Measurements from ENCODE around the gene CCND3. TPM values are rescaled to one million over a fixed set of nuclear protein-coding genes. Genes with fewer than 3 reads are reported as not detected.

Gene CCND3
- total RNA-seq (100 to 1,000 TPM; 148 to 153 TPM), polyA plus RNA-seq (ENCODE audit: insufficient read length in 6 of 6) (10 to 100 TPM; 37.5 to 50.3 (median 44.8) TPM)
- long read RNA-seq, donor 1, transcript CCND3-203 (5 exons, 2,085 nt): major isoform, 24 of 53 reads
- long read RNA-seq, donor 1, transcript CCND3-205 (4 exons, 1,843 nt): minor isoform, 13 of 53 reads
- long read RNA-seq, donor 1, transcript CCND3-202 (5 exons, 2,133 nt): minor isoform, 8 of 53 reads
- long read RNA-seq, donor 1, partial matches to known transcripts: 8 of 53 reads
- long read RNA-seq, donor 1, other reads (novel, unspliced or antisense): 0 of 53 reads
- long read RNA-seq, donor 2, transcript CCND3-203 (5 exons, 2,085 nt): major isoform, 6 of 16 reads
- long read RNA-seq, donor 2, partial matches to known transcripts: 5 of 16 reads
- long read RNA-seq, donor 2, other reads (novel, unspliced or antisense): 0 of 16 reads
- long read RNA-seq, donor 3, transcript CCND3-202 (5 exons, 2,133 nt): major isoform, 5 of 13 reads
- long read RNA-seq, donor 3, partial matches to known transcripts: 0 of 13 reads
- long read RNA-seq, donor 3, other reads (novel, unspliced or antisense): 0 of 13 reads
- long read RNA-seq, donor 4, transcript CCND3-202 (5 exons, 2,133 nt): minor isoform, 29 of 157 reads
- long read RNA-seq, donor 4, transcript CCND3-216 (3 exons, 576 nt): minor isoform, 5 of 157 reads
- long read RNA-seq, donor 4, transcript CCND3-205 (4 exons, 1,843 nt): minor isoform, 20 of 157 reads
- long read RNA-seq, donor 4, transcript CCND3-203 (5 exons, 2,085 nt): major isoform, 69 of 157 reads
- long read RNA-seq, donor 4, partial matches to known transcripts: 8 of 157 reads
- long read RNA-seq, donor 4, other reads (novel, unspliced or antisense): 21 of 157 reads
- long read RNA-seq, donor 5, partial matches to known transcripts: 6 of 18 reads
- long read RNA-seq, donor 5, other reads (novel, unspliced or antisense): 0 of 18 reads
- long read RNA-seq, donor 6, transcript CCND3-202 (5 exons, 2,133 nt): minor isoform, 6 of 18 reads
- long read RNA-seq, donor 6, transcript CCND3-203 (5 exons, 2,085 nt): major isoform, 9 of 18 reads
- long read RNA-seq, donor 6, partial matches to known transcripts: 0 of 18 reads
- long read RNA-seq, donor 6, other reads (novel, unspliced or antisense): 0 of 18 reads
- long read RNA-seq, donor 7, partial matches to known transcripts: 0 of 4 reads
- long read RNA-seq, donor 7, other reads (novel, unspliced or antisense): 0 of 4 reads
- long read RNA-seq, donor 8, transcript CCND3-203 (5 exons, 2,085 nt): minor isoform, 6 of 17 reads
- long read RNA-seq, donor 8, transcript CCND3-202 (5 exons, 2,133 nt): major isoform, 7 of 17 reads
- long read RNA-seq, donor 8, partial matches to known transcripts: 0 of 17 reads
- long read RNA-seq, donor 8, other reads (novel, unspliced or antisense): 0 of 17 reads
- long read RNA-seq, donor 9: 0 reads
- long read RNA-seq, donor 10, transcript CCND3-205 (4 exons, 1,843 nt): minor isoform, 30 of 226 reads
- long read RNA-seq, donor 10, transcript CCND3-202 (5 exons, 2,133 nt): minor isoform, 30 of 226 reads
- long read RNA-seq, donor 10, transcript CCND3-203 (5 exons, 2,085 nt): major isoform, 140 of 226 reads
- long read RNA-seq, donor 10, partial matches to known transcripts: 5 of 226 reads
- long read RNA-seq, donor 10, other reads (novel, unspliced or antisense): 21 of 226 reads
- long read RNA-seq, donor 11, transcript CCND3-203 (5 exons, 2,085 nt): major isoform, 18 of 19 reads
- long read RNA-seq, donor 11, partial matches to known transcripts: 0 of 19 reads
- long read RNA-seq, donor 11, other reads (novel, unspliced or antisense): 0 of 19 reads
- long read RNA-seq, donor 12, transcript CCND3-202 (5 exons, 2,133 nt): major isoform, 8 of 18 reads
- long read RNA-seq, donor 12, transcript CCND3-203 (5 exons, 2,085 nt): minor isoform, 7 of 18 reads
- long read RNA-seq, donor 12, partial matches to known transcripts: 0 of 18 reads
- long read RNA-seq, donor 12, other reads (novel, unspliced or antisense): 0 of 18 reads

- Histone ChIP-seq H3K4me1 (peaks cover 41 to 68% of the 10 kb centered on the region in 2 donors), H3K27me3 (no peaks in the 10 kb centered on the region), H3K4me3 (peak within 1 kb of the TSS; percentile 88 to 99), H3K36me3 (peaks cover 0 to 10% of the 10 kb centered on the region in 2 donors), H3K27ac (peak within 1 kb of the TSS; percentile 82 to 94), H3K9me3 (no peaks in the 10 kb centered on the region)
- TF ChIP-seq CTCF (IDR thresholded peaks at IDR 0.05): no peak
- ATAC-seq (peak; percentile 91), DNase-seq (peak; percentile 90 to 99 (median 94))
- intact Hi-C loops (cut with DNase I): no loop called here
Measured at GRCh38 chr6:41941280-41942066, at the start of gene CCND3. TSS of gene CCND3 (minus strand) at chr6:41941808. CDS start at chr6:41941649, 159 bp downstream.

- H3K27me3 ChIP-seq: no peaks in the 10 kb centered on the region
- ATAC-seq (no peak), DNase-seq (no peak)
- H3K4me1 ChIP-seq: no peaks in the 10 kb centered on the region
- H3K27ac ChIP-seq: no peak overlapping the region
- H3K4me3 ChIP-seq: no peak overlapping the region
- H3K9me3 ChIP-seq: no peaks in the 10 kb centered on the region
- TF ChIP-seq CTCF (IDR thresholded peaks at IDR 0.05): no peak
- H3K36me3 ChIP-seq: no peaks in the 10 kb centered on the region
- intact Hi-C loops (cut with DNase I): no loop called here
Measured at GRCh38 chr6:41986339-41986738, 44.7 kb upstream of the CCND3 start.

- Histone ChIP-seq H3K4me3 (no peak overlapping the region), H3K4me1 (no peaks in the 10 kb centered on the region), H3K9me3 (no peaks in the 10 kb centered on the region), H3K27ac (no peak overlapping the region), H3K36me3 (no peaks in the 10 kb centered on the region), H3K27me3 (no peaks in the 10 kb centered on the region)
- DNase-seq (no peak), ATAC-seq (peak; percentile 62)
- intact Hi-C loops (cut with DNase I): no loop called here
- TF ChIP-seq CTCF (IDR thresholded peaks at IDR 0.05): no peak
Measured at GRCh38 chr6:41984623-41985022, 43.0 kb upstream of the CCND3 start.
